ENCODE measurements around the gene EXOSC3. TPM values are rescaled to one million over a fixed set of nuclear protein-coding genes. Genes with fewer than 3 reads are reported as not detected.
"Not testable (repeated sequence)": the region's sequence is repeated elsewhere in the genome, so short reads cannot be mapped to it uniquely, and the experiment has no call there.

Gene EXOSC3
- total RNA-seq, 1 donor from 2014 or later, result 17.9 TPM

DNA sequence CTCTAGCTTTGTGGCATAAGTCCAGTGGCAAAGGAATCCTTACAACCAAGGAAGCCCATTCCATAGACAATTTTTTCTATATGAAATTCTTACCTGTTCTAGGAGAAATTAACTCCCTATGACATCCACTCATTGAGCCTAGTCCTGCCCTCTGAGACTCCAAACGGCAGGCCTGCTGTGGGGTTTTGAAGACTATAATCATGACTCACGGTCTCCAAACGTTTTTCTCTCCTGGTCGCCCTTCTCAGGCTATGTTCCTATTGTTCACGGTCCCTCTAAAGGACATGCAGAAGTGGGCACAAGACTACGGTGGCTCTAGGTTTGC, 611 bp downstream of the EXOSC3 start:
- intact Hi-C loops (cut with micrococcal nuclease), result no loop called here
- ATAC-seq (no peak), DNase-seq (no peak)

DNA sequence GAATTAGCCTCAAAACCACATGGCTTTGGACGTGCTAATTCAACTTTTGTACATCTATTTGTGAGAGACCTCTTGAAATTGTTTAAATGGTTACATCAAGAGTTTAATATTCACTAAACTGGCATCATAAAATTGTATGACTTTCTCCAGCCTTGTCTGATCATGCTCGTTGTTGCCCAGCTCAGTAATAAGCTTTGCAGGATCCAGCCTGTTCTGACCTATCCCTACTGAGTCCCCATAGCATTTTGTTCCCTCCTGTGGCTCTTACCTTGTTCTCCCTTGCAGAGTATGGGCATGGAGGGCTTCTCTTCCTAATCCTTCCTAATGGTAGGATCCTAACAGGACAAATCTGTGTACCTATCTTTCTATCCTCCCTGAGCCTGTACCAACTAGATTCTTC, 6.3 kb downstream of the EXOSC3 start:
- ATAC-seq (no peak), DNase-seq (no peak)
- intact Hi-C loops (cut with micrococcal nuclease), result no loop called here

DNA sequence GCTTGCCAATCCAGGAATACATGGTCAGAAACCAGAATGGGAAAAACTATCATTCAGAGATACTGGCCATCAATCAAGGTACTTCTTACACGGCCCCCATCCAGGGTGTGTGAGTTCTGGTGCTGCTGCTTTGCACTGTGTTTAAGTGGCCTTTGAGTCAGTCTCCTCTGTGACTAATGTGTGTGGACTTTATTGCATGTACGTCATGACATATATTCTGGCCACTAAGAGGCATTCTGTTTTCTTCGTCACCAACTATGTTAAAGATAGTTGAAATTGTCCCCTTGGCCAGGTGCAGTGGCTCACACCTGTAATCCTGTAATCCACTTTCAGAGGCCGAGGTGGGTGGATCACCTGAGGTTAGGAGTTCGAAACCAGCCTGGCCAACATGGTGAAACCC, 8.5 kb downstream of the EXOSC3 start:
- no peak for ATAC-seq
- no peak for DNase-seq
- intact Hi-C loops (cut with micrococcal nuclease), result no loop called here

DNA sequence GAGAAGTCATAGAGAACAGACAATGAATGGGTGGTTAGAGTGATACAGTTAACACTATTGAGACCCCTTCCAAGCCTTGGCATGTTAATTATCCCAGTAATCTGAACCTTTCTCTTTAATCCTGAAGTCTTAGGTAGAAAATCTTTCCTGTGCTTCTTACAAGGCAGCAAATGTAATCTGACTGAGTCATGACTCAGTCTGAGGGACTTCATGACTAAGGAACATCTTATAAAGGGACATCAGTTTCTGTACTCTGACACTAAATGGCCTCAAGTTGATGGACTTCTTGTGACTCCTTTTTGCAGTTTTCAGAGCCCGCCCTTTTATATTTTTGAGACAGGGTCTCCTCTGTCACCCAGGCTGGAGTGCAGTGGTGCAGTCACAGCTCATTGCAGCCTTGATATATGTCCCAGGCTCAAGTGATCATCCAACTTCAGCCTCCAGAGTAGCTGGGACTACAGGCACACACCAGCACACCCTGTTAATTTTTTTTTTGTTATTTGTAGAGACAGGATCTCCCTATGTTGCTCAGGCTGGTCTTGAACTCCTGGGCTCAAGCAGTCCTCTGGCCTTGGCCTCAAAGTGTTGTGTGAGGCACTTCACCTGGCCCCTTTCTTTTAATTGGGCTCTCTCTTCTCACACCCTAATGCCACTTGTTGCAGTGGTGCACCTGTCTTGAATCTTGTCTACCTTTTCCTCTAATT, 9.5 kb downstream of the EXOSC3 start:
- intact Hi-C loops (cut with micrococcal nuclease), result no loop called here
- ATAC-seq (no peak), DNase-seq (no peak)

DNA sequence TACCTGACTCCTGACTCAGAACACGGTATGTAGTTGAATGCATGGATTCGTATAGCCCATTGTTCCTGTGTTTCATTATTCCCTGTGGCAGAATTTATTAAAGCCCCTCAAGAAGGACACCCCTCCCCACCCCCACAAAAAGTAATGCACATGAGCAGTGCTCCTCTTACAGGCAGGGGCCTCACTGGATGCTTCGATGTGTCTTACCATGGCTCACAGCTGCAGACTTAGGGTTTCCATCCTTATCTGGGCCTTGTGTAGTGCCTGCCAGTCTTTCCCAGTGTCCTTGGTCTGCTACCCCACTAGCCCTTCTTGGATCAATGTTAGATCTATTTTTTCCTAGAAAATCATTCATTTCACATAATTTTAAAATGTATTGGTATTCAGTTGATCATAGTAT, 14.9 kb downstream of the EXOSC3 start:
- ATAC-seq (no peak), DNase-seq (no peak)
- intact Hi-C loops (cut with micrococcal nuclease), result no loop called here

DNA sequence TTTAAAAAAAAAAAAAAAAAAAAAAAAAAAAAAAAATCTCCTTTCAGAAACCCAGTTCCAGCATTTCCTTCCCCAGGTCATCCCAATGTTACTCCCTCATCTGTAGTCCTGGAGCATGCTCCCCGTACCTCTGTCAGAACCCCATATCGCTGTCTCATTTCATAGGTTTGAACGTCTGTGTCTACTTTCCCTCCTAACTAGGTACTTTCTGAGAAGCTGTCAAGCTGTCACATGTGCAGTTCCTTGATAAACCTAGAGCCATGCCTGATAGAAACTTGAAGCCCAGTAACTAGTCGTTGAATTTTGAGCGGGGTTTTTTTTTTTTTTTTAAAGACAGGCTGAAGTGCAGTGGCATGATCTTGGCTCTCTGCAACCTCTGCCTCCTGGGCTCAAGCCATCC, 15.6 kb downstream of the EXOSC3 start:
- intact Hi-C loops (cut with micrococcal nuclease), result no loop called here
- DNase-seq (no peak), ATAC-seq (no peak)

DNA sequence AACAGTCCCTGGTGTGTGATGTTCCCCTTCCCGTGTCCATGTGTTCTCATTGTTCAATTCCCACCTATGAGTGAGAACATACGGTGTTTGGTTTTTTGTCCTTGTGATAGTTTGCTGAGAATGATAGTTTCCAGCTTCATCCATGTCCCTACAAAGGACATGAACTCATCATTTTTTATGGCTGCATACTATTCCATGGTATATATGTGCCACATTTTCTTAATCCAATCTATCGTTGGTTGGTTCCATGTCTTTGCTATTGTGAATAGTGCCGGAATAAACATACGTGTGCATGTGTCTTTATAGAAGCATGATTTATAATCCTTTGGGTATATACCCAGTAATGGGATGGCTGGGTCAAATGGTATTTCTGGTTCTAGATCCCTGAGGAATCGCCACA, 19.6 kb downstream of the EXOSC3 start:
- DNase-seq; ATAC-seq; intact Hi-C loops (cut with micrococcal nuclease): not testable (repeated sequence)

DNA sequence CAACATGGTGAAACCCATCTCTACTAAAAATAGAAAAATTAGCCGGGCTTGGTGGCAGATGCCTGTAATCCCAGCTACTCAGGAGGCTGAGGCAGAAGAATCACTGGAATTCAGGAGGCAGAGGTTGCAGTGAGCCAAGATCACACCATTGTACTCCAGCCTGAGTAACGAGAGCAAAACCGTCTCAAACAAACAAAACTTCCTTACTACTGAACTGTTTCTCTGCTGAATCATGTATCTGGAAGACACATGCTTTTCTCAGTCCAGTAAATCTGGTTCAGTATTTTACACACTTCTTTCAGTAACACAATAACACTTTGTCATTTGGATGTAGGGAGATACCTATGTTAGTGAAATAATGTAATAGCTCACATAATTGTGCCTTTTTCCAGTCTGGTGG, 23.4 kb downstream of the EXOSC3 start:
- ATAC-seq, result no peak
- intact Hi-C loops (cut with micrococcal nuclease), result no loop called here
- DNase-seq, result no peak

DNA sequence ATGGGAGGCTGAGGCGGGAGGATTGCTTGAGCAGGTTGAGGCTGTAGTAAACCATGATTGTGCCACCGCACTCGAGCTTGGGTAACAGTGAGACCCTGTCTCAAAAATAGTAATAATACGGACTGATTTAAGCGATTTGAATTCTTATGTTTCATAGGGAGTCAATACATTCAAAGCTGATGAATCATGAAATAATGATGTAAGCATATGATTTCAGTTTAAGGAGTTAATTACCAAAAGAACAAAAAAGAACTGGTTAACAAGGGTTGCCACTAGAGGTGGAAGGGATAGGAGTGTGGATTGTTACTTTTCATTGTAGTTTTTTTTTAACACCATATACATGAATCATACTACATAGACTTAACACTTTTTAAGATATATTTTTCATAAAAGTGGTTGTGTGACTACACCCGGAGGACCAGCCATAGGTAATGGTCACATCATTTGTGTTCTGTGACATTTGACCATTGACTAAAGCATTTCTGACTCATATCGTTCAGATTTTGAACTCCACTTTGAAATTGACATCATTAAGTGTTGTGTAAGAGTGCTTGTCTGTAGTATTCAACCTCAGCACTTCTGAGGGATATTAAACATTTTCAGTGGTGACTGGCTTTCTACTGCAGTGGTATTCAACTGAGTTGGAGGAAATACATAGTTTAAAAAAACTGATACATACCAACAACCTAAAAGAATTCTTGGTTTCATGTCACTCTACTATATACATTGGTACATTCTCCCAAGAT, 24.3 kb downstream of the EXOSC3 start:
- ATAC-seq (no peak), DNase-seq (no peak)
- intact Hi-C loops (cut with micrococcal nuclease), result no loop called here

DNA sequence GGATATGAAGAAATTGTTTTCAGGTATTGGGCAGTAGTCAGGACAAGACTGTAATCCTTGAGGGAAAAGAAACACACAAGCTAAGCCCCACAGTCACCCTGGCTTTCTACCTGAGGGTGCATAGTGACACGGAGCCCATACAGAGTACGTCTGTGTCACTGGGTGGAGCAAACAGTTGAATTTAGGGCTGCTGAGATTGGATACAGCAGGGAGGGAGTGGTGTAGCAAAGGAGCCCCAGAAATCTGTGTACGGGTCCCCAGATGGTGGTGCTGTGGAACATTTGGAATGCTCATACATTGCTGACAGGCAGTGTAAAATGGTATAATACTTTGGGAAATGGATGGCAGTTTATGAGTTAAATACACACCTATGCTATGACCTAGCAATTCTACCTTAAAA, 26.1 kb downstream of the EXOSC3 start:
- intact Hi-C loops (cut with micrococcal nuclease), result no loop called here
- no peak for DNase-seq
- ATAC-seq, result no peak

DNA sequence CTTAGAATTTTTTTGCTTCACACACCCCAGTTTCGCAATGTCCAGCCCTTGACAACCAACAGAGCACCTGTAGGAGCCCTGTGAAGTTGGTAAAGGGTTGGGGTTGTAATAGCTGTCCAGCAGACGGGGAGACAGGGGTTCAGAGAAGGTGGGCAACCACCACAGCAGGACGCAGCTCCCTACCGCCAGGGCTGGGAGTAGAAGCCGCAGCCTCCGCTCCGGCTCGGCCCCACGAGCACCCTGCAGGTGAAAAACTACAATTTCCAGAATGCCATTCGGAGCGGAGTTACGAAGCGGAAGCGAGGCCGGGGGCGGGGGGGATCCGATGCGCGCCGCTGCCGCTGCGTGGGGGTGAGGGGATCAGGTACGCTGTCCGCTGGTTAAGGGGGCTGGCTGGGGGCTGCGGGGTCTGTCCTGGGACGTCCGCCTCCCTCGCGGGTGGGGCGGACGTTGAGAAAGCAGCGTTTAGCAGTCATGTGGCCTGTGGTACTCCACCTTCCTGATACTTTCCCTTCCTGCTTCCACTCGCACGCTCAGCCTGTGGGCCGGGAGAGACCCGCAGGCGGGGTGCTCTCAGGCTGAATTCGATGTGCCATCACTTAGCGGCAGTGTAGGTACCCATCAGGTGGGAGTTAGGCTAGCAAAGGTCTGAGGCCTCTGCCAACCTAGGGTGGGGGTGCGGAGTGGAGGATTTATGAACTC, 31.2 kb downstream of the EXOSC3 start, which contains the start of gene TRMT10B:
Gene TRMT10B (plus strand): TSS at position 317 of the 702 bp plus-strand sequence. CDS start 8,127 bp downstream, outside the sequence.
- intact Hi-C loops (cut with micrococcal nuclease), result no loop called here
- DNase-seq (peak; percentile 78), ATAC-seq (peak; percentile 98)

DNA sequence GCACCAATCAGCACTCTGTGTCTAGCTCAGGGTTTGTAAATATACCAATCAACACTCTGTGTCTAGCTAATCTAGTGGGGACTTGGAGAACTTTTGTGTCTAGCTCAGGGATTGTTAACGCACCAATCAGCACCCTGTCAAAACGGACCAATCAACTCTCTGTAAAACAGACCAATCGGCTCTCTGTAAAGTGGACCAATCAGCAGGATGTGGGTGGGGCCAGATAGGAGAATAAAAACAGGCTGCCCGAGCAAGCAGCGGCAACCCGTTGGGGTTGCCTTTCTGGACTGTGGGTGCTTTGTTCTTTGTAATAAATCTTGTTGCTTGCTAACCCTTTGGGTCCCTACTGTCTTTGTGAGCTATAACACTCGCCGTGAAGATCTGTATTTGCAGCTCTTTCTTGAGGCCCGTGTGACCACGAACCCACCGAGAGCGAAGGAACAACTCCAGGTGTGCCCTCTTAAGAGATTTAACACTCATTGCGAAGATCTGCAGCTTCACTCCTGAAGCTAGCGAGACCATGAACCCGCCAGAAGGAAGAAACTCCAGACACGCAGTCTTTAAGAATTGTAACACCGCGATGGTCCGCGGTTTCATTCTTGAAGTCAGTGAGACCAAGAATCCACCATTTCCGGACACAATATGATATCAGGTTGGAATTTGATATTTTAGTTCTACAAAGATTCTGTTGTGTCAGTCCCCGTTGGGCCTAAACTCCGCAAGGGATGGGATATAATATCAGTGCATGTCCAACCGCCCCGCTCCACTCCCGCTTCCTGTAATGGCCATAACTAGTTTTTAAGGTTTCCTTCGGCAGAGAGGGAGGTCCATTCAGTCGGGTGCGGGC, 32.0 kb downstream of the EXOSC3 start:
- DNase-seq (no peak), ATAC-seq (no peak)
- intact Hi-C loops (cut with micrococcal nuclease), result no loop called here

DNA sequence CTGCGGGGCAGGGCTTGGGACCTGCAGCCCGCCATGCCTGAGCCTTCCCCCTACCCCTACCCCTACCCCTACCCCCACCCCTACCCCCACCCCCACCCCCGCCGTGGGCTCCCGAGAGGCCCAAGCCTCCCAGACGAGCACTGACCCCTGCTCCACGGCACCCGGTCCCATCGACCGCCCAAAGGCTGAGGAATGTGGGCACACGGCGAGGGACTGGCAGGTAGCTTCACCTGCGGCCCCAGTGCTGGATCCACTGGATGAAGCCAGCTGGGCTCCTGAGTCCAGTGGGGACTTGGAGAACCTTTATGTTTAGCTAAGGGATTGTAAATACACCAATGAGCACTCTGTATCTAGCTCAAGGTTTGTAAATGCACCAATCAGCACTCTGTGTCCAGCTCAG, 32.8 kb downstream of the EXOSC3 start:
- intact Hi-C loops (cut with micrococcal nuclease); ATAC-seq; DNase-seq: not testable (repeated sequence)

DNA sequence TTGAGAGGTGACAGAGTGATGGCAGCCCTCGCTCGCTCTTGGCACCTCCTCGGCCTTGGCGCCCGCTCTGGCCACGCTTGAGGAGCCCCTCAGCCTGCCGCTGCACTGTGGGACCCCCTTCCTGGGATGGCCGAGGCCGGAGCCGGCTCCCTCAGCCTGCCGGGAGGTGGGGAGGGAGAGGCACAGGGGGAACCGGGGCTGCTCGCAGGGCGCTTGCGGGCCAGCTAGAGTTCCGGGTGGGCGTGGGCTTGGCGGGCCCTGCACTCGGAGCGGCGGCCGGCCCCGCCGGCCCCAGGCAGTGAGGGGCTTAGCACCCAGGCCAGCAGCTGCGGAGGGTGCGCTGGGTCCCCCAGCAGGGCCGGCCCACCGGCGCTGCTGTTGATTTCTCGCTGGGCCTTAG, 33.2 kb downstream of the EXOSC3 start:
- ATAC-seq; DNase-seq; intact Hi-C loops (cut with micrococcal nuclease): not testable (repeated sequence)

DNA sequence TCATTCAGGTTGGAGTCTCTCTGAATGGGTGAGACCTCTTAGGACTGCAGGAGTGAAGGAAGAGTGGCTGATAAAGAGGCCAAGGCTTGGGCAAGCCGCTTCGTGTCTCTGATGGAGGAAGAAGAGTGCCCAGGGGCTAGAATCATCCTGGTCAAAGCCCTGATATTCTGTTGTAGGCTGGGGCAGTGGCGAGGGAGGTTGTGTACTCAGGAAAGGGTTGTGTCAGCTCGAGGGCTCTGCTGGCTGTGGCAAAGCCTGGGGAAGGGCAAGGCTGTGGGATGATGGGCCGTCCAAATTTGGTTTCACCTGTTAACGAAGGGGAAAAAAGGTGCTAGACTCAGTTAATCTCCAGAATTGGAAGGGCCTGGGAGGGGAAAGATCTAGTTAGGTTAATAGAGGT, 33.7 kb downstream of the EXOSC3 start:
- ATAC-seq (no peak), DNase-seq (no peak)
- intact Hi-C loops (cut with micrococcal nuclease), result no loop called here

DNA sequence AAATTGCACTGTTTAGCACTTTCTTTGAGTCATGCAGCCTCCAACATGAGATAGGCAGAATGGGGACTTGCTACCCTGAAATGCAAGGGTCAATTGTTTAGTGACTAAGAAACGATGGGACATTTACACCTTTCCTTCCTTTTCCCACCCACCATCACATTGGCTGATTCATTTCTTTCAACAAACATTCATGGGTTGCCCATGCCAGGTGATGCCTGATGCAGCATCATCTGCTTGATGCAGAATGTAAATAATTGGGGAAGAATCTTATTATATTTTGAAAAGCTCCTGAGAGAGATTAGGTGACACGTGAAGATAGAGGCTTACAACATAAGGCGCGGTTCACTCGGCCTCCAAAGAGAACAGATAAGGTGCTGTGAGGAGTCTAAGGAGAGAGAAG, 35.7 kb downstream of the EXOSC3 start:
- ATAC-seq, result no peak
- DNase-seq, result no peak
- intact Hi-C loops (cut with micrococcal nuclease), result loop anchor here (10.0 kb wide), 1 partner anchor 616 kb away; no protein-coding TSS in a partner anchor

DNA sequence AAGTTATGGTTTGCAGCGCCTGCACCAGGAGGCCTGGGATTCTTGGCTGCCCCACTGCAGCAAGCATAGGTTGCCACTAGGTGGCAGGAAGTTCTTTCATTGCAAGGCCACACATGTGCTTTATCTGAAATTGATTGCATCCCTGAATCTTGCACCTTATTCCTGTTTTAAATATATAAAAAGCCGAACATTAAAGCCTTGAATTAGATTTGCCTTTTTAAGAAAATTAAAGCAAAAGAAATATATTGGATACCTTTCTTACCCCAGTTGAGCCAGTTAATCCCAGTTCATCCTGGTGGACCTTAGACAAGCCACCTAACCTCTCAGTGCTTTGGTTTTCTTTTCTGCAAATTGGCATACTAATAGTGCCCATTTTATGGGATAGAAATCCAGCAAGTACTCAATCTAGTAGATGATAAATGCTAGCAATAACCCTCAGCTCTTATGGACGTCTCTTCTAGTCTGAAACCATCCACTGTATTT, 37.6 kb downstream of the EXOSC3 start:
- intact Hi-C loops (cut with micrococcal nuclease), result loop anchor here (10.0 kb wide), 1 partner anchor 617 kb away; no protein-coding TSS in a partner anchor
- peak; percentile 47 for DNase-seq
- peak; percentile 77 for ATAC-seq

DNA sequence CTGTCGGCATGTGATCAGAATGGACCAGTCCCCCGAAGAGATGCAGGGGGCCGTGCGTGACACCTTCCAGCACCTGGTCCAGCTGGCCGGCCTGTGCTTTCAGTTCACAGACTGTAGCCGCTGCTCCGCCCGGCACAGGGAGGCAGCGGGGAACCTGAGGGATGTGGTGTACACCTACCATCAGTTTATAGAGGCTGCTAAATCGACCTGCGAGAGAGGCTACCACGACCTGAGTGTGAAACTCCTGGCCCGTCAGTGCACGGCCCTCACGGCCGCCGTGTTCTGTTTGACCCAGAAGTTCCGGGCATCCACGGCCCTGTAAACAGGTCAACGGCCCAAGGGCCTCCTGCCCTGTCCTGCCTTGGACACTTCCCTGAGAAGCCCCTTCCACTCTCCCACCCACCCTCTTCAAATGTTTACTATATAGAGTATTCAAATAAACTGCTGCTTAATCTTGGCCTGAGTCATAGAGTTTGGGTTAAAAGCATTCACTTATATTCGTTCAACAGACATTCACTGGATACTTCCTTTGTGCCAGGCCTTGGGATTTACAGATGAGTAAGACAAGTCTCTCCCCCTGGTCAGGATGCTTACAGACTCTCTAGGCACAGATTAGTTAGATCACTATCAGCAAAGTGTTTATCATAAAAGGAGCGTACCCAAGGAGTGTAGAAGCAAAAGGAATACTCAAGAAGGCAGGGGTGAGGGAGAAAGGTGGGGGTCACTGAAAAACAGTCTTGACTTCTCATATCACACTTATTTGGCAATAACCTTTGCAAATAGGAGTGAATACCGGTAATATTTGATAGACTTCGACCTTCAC, 38.2 kb downstream of the EXOSC3 start:
- intact Hi-C loops (cut with micrococcal nuclease), result loop anchor here (10.0 kb wide), 1 partner anchor 618 kb away; no protein-coding TSS in a partner anchor
- ATAC-seq (no peak), DNase-seq (no peak)
